GM18951 (cell line): ENCODE results near the gene WDFY3.
"Not testable (repeated sequence)": the region's sequence is repeated elsewhere in the genome, so short reads cannot be mapped to it uniquely, and the experiment has no call there.

Source experiments
- POLR2A ChIP-seq: IDR thresholded peaks from 4 replicates; pipeline ENCODE4 v1.6.1; 2011; ENCODE audit warnings: mild to moderate bottlenecking; ENCODE audit not compliant: insufficient read length, insufficient read depth; ENCODE audit errors: extremely low read depth
- in situ Hi-C: fragments of 300-500 bp; cut with MboI; formaldehyde crosslinking; loops from one replicate; pipeline ENCODE4 v1.12.0; 2022; ENCODE audit warnings: low sequenced_read_pairs, mixed read lengths, inconsistent platforms; ENCODE audit not compliant: unreplicated experiment

Gene WDFY3

DNA sequence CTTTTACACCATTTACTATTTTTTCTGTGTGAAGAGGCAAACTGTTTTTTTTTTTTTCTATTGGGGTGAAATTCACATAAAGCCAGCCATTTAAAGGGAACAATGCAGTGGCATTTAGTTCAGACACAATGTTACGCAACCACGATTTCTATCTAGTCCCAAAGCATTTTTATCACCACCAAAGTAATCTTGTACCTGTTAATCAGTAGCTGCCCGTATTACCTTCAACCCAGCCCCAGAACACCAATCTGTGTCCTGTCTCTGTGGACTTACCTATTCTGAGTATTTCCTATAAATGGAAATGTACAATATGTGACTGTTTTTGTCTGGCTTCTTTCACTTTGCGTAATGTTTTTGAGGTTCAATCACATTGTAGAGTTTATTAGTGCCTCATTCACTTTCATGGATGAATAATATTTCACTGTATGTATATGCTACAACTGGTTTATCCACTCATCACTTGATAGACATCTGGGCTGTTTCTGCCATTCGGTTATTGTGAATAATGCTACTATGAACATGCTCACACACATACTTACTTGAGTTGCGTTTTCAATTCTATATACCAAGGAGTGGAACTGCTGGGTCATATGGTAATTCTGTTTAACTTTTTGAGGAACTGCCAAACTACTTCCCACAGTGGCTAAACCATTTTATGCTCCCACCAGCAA is 267.4 kb downstream of the WDFY3 start:
- in situ Hi-C loops: no loop called here
- TF ChIP-seq POLR2A: no peak

DNA sequence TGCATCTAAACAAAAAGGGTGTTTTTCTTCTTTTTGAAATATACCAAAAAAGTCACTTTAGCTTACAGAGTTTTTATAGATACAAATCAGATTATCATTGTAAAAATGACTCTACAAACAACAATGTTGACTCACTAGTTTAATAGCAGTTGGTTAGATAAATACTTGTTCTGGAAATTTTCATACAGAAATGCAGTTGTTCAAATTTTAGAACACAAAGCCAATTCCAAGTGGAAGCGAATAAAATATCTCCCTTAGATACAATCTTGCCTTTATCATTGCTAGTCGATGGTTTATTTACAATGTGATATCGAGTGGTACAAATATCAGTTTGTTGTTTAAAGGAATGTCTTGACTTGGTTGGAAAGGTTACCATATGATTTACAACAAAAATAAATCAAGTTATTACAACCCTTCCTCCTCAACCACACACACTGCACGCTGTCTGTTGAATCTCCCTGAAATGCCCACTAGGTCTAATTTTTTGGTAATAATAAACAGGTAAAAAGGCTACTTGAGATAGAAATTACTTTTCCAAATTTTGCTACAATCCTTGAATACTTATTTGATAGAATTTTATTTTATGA is 268.8 kb downstream of the WDFY3 start:
- in situ Hi-C loops: no loop called here
- no peak for TF ChIP-seq POLR2A

DNA sequence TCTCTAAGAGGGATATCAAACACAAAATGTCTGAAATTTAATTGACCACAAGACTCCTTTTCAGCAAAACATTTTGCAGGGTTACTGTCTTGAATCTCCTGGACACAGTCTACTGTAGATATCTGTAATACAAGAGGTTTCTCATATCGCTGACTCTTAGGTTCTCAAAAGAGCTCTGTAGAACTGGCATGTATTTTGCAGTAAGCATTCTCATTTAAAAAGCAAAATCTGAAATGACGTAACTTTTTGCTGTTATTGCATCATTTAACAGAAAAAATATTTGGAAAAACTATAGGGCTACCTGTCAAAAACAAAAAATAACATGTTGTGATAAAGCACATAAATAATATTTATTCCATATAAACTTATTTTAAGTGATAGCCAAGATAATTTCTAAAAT is 269.3 kb downstream of the WDFY3 start:
- in situ Hi-C loops: no loop called here
- TF ChIP-seq POLR2A: no peak

DNA sequence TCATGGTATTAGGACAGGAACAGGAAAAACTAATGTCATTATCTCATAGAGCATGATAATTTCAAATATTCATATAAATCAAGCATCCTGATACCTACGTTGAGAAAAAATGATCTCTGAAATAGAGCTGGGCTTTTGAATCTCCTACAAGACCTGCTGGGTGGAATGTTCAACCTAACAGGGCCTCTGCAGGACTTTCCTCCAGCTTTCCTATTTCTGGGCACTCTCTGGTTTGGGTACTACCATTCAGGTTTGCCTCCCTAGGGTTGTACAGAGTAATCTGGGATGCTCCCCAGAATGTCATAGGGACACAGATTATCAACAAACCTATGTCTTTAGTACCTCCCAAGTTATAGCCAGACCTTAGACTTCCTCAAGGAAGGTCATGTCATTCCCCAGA is 274.7 kb downstream of the WDFY3 start:
- in situ Hi-C loops: no loop called here
- TF ChIP-seq POLR2A: no peak

DNA sequence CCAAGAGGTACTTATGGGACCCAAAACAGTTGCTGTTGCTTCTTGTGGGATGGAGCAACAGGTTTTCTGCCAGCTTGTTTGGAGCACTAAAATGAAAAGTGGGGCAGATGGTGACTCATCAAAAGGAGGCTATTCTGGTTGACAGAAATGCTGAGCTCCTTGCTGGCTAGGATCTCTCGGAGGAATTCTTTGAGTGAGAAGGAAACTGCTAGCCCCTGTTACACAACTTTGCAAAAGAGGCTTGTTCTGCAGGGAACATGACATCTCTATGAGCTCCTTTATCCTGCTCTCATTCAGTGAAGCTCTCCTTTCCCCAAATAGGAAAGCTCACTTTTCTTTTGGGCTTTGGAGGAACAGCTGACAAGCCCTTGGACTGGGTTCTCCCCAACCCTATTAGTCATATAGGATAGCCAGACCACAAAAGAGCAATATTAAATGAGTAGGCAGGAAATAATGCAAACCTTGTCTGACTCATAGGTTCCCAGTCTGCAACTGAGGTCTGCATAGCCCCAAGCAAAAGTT is 275.3 kb downstream of the WDFY3 start:
- in situ Hi-C loops: no loop called here

DNA sequence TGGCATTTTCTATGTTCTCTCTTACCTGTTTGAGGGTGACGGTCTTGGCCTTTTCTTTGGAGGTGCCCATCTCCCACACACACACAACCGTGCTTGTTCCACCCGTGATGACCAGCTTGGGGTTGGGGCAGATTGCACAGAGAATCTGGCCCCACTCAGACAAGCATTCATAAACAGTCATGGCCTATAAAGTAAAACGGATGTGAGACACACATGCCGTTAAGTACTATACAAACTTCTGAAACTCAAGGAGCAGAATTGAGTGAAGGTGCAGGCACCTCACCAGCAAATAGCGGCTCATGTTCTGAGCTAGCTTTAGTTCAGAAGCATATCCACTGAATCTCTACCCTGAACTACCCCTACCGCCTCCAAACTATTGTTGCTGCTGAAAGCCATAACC is 276.0 kb downstream of the WDFY3 start:
- in situ Hi-C loops: no loop called here
- no peak for TF ChIP-seq POLR2A

More for the DNA sequence above, 275.3 kb downstream of the WDFY3 start:
- no peak for TF ChIP-seq POLR2A

DNA sequence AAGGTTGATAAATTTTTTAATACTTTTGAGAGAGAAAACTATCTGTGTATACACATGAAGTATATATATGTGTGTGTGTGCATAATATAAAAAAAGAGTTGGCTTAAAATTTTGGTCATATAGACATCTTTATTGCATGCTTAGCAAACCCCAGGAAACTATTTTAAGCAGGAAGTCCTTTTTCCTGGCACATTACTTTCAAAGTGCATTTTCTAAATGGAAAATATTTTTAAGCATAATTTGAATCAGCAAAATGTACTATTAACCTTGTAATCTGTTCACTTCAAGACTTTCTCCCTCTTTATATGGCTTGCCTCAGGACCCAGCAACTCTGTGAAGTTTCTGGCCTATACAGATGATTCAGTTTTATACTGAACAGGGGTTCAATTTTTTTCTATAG is 277.3 kb downstream of the WDFY3 start:
- in situ Hi-C loops: no loop called here

DNA sequence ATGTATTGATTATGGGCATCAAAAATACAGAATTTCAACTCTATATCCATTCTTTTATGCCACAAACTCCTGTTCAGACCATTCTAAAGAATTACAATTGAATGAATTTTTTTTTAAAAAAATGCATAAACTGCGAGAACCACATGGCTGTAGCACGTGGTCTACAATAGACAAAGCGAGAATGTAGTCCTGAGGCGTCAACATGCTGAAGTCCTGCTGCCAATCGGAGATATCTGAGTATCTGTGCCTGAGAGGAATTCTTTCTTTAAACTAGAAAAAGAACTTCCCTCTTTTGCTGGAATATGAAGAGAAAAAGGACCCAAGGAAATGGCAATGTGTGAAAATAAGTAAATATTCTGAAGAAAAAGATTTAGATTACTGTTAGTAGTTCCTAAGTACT is 277.9 kb downstream of the WDFY3 start:
- in situ Hi-C loops: no loop called here
- TF ChIP-seq POLR2A: no peak

More for the DNA sequence above, 277.3 kb downstream of the WDFY3 start:
- no peak for TF ChIP-seq POLR2A

DNA sequence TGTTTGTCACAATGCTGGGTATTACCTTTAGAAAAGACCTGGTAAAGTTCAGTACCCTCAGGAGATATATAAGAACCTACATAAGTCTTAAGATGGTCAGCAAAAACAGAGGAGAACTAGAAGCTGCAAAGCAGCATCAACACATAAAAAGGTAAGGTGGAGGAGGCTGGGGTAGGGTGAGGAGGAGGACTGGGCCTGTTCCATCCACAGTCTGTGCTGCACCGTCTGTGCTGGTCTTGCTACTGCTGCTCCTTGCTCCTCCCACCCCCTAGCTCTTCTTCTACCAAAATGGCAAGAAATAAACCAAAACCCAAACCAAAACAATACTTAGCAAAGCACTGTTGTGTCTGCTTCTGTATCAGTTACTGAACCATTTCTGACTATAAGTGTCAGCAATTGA is 281.4 kb downstream of the WDFY3 start:
- TF ChIP-seq POLR2A: no peak
- in situ Hi-C loops: no loop called here

DNA sequence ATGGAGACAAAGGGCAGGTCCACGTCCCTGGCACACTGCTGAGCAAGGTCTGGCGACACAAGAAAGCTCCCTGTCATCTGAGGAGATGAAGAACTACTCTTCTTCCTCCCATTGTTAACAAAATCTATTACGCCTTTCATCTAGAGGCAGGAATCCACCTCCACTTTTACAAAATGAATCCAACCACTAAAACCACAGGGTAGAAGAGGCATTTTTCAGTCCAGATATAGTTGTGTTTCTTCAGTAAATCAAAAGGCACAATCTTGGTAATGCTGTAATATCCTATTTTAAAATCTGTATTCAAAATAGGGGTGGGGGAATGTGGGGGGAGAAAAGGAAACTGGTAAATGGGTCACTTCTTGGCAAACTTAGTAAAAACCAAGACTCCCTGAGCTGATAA is 282.1 kb downstream of the WDFY3 start:
- in situ Hi-C loops: no loop called here
- no peak for TF ChIP-seq POLR2A

DNA sequence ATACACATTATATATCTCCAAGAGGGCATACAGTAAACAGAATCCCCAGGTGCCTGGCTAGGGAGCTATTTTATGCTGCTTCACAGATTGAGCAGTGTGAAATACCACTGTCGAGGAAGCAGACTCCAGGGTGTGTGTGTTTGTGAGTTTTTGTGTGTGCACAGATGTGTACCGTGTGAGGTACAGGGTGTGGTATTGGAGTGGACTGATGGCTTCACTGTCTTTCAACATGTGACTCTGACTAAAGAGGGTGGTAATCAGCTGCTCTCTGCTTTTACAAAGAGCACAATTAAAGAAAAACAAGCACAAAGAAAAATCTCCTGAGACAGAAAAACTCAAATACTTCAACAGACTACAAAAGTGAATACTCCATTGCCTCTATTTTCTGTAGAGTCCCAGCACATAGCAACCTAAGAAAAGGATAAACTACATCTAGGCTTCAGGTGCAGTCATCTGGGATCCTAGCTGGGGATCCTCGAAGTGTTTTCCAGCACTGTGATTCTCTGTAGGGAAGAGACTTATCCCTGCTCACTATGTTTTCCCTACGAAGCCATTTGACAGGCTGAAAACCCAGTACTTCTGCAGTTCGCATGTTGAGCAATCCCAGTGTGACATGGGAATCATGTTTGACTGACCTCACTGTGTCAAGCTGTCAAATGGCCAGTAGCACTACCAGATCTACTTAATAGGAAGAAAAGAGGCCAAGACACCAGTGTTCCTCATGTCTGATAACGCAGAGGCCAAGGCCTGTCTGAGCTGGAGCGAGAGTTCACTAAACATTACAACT is 283.2 kb downstream of the WDFY3 start:
- TF ChIP-seq POLR2A: no peak
- in situ Hi-C loops: no loop called here

DNA sequence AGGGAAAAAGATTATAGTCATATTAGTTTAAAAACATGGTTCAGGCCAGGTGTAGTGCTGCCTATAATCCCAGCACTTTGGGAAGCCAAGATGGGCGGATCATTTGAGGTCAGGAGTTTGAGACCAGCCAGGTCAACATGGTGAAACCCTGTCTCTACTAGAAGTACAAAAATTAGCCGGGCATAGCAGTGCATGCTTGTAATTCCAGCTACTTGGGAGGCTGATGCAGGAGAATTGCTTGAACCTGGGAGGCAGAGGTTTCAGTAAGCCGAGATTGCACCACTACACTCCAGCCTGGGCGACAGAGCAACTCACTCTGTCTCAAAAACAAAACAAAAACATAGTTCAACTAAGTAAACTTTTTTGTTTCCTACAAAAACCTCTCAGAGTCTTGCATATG is 283.8 kb downstream of the WDFY3 start:
- in situ Hi-C loops: not testable (repeated sequence)

DNA sequence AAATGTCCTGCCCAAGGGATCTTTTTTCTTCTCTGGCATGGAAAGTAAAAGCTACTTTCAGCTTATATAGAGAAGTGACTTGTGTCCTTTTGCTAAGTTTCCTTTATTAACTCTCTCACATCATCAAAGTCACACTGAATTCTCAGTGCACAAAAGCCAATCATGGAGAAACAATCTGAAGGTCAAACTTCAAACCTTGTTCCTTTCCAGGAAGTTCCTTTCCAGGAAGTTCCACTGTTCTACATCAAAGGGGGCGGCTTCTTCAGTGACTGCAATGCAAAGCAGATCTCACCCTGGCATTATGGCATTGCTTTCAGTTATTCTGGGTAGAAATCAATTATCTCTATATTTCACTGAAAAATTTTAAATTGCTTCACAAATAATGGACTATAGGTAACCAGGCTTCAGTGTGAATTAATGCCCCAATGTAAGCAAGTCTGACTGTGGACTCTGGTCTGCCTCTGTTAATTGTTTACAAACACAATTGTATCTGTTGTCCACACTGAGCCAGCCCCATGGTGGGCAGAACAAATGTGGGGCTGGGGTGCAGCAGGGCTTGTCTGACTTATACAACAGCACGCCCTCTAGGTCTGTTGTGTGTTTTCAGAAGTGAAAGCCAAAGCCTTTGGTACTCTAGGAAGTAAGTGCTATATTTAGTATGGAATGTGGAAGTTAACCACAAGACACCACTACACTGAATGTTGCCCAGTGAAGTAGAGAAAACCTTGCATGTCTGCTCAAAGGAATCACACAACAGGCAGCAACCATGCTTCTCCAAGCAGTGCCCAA is 284.8 kb downstream of the WDFY3 start:
- no peak for TF ChIP-seq POLR2A
- in situ Hi-C loops: no loop called here
